Measurements from ENCODE around the gene LRRC41.
"Not testable (repeated sequence)": the region's sequence is repeated elsewhere in the genome, so short reads cannot be mapped to it uniquely, and the experiment has no call there.

The LRRC41 gene

GRCh38 chr1:46325285-46326076 is 22.1 kb upstream of the LRRC41 start:
- H3K27me3 ChIP-seq (replicated peaks in 2 of 5; ENCODE audit: control insufficient read depth in 4 of 5, insufficient read depth in 5 of 5, low read length in 4 of 5); H3K9me3 ChIP-seq (ENCODE audit: control extremely low read depth in 1 of 5, control insufficient read depth in 4 of 5, insufficient read depth in 2 of 5, low read depth in 1 of 5, low read length in 4 of 5); H3K36me3 ChIP-seq (ENCODE audit: control insufficient read depth in 4 of 4, insufficient read depth in 4 of 4, low read length in 3 of 4); H3K4me3 ChIP-seq (ENCODE audit: control insufficient read depth in 1 of 7, extremely low read depth in 1 of 7, insufficient read depth in 4 of 7, low read depth in 2 of 7, low read length in 6 of 7); DNase-seq; H3K27ac ChIP-seq (ENCODE audit: insufficient read depth in 1 of 2, low read depth in 1 of 2, low read length in 2 of 2, poor library complexity in 1 of 2, severe bottlenecking in 2 of 2); H3K4me1 ChIP-seq (ENCODE audit: control extremely low read depth in 1 of 4, control insufficient read depth in 4 of 4, insufficient read depth in 4 of 4, low read length in 3 of 4); POLR2A ChIA-PET: not testable (repeated sequence)
- CTCF ChIA-PET: interaction anchor here (1.6 kb wide), 1 partner anchor 10 kb away, joined by 4 read pairs; no protein-coding TSS in a partner anchor
- 100% methylated on average over 1 of the region's 11 CpGs for WGBS (ENCODE audit: insufficient coverage)

DNA sequence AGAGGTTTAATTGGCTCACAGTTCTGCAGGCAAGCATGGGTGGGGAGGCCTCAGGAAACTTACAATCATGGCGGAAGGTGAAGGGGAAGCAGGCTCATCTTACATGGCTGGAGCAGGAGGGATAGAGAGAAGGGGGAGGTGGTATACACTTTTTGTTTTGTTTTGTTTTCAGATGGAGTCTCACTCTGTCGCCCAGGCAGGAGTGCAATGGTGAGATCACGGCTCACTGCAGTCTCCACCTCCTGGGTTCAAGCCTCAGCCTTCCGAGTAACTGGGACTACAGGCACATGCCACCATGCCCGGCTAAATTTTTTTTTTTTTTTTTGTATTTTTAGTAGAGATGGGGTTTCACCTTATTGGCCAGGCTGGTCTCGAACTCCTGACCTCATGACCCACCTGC is 18.8 kb upstream of the LRRC41 start:
- H3K4me1 ChIP-seq (ENCODE audit: control extremely low read depth in 1 of 4, control insufficient read depth in 4 of 4, insufficient read depth in 4 of 4, low read length in 3 of 4); H3K27ac ChIP-seq (ENCODE audit: insufficient read depth in 1 of 2, low read depth in 1 of 2, low read length in 2 of 2, poor library complexity in 1 of 2, severe bottlenecking in 2 of 2); H3K4me3 ChIP-seq (ENCODE audit: control insufficient read depth in 1 of 7, extremely low read depth in 1 of 7, insufficient read depth in 4 of 7, low read depth in 2 of 7, low read length in 6 of 7); H3K9me3 ChIP-seq (ENCODE audit: control extremely low read depth in 1 of 5, control insufficient read depth in 4 of 5, insufficient read depth in 2 of 5, low read depth in 1 of 5, low read length in 4 of 5); H3K36me3 ChIP-seq (ENCODE audit: control insufficient read depth in 4 of 4, insufficient read depth in 4 of 4, low read length in 3 of 4); POLR2A ChIA-PET; H3K27me3 ChIP-seq (replicated peaks in 2 of 5; ENCODE audit: control insufficient read depth in 4 of 5, insufficient read depth in 5 of 5, low read length in 4 of 5); DNase-seq; CTCF ChIA-PET: not testable (repeated sequence)
- 96% methylated on average over 3 of the region's 6 CpGs for WGBS (ENCODE audit: insufficient coverage)

GRCh38 chr1:46319960-46320914 is 16.8 kb upstream of the LRRC41 start:
- CTCF ChIA-PET: interaction anchor here (0.9 kb wide), 1 partner anchor 65 kb away, joined by 3 read pairs; no protein-coding TSS in a partner anchor
- DNase-seq; H3K27ac ChIP-seq (ENCODE audit: insufficient read depth in 1 of 2, low read depth in 1 of 2, low read length in 2 of 2, poor library complexity in 1 of 2, severe bottlenecking in 2 of 2); H3K4me3 ChIP-seq (ENCODE audit: control insufficient read depth in 1 of 7, extremely low read depth in 1 of 7, insufficient read depth in 4 of 7, low read depth in 2 of 7, low read length in 6 of 7); H3K9me3 ChIP-seq (ENCODE audit: control extremely low read depth in 1 of 5, control insufficient read depth in 4 of 5, insufficient read depth in 2 of 5, low read depth in 1 of 5, low read length in 4 of 5); H3K27me3 ChIP-seq (replicated peaks in 2 of 5; ENCODE audit: control insufficient read depth in 4 of 5, insufficient read depth in 5 of 5, low read length in 4 of 5); H3K4me1 ChIP-seq (ENCODE audit: control extremely low read depth in 1 of 4, control insufficient read depth in 4 of 4, insufficient read depth in 4 of 4, low read length in 3 of 4); POLR2A ChIA-PET: not testable (repeated sequence)
- 95% methylated on average over 3 of the region's 13 CpGs for WGBS (ENCODE audit: insufficient coverage)
- peaks cover 3 to 19% (median 8%) of the 10 kb centered on the region in 4 experiments for H3K36me3 ChIP-seq (ENCODE audit: control insufficient read depth in 4 of 4, insufficient read depth in 4 of 4, low read length in 3 of 4)

GRCh38 chr1:46319301-46319700 is 15.9 kb upstream of the LRRC41 start:
- peaks cover 3 to 27% (median 12%) of the 10 kb centered on the region in 4 experiments for H3K36me3 ChIP-seq (ENCODE audit: control insufficient read depth in 4 of 4, insufficient read depth in 4 of 4, low read length in 3 of 4)
- CTCF ChIA-PET: interaction anchor here (0.7 to 0.9 kb wide), 2 partner anchors 16 to 64 kb away, joined by 3 read pairs; partner anchors contain the start of gene UQCRH
- POLR2A ChIA-PET; DNase-seq; H3K27me3 ChIP-seq (replicated peaks in 2 of 5; ENCODE audit: control insufficient read depth in 4 of 5, insufficient read depth in 5 of 5, low read length in 4 of 5); H3K27ac ChIP-seq (ENCODE audit: insufficient read depth in 1 of 2, low read depth in 1 of 2, low read length in 2 of 2, poor library complexity in 1 of 2, severe bottlenecking in 2 of 2); H3K9me3 ChIP-seq (ENCODE audit: control extremely low read depth in 1 of 5, control insufficient read depth in 4 of 5, insufficient read depth in 2 of 5, low read depth in 1 of 5, low read length in 4 of 5); H3K4me1 ChIP-seq (ENCODE audit: control extremely low read depth in 1 of 4, control insufficient read depth in 4 of 4, insufficient read depth in 4 of 4, low read length in 3 of 4); H3K4me3 ChIP-seq (ENCODE audit: control insufficient read depth in 1 of 7, extremely low read depth in 1 of 7, insufficient read depth in 4 of 7, low read depth in 2 of 7, low read length in 6 of 7): not testable (repeated sequence)
- WGBS (ENCODE audit: insufficient coverage): 100% methylated on average over 4 of the region's 6 CpGs

GRCh38 chr1:46317323-46317722 is 13.9 kb upstream of the LRRC41 start:
- Histone ChIP-seq H3K4me3 (ENCODE audit: control insufficient read depth in 1 of 7, extremely low read depth in 1 of 7, insufficient read depth in 4 of 7, low read depth in 2 of 7, low read length in 6 of 7) (no peak overlapping the region), H3K9me3 (ENCODE audit: control extremely low read depth in 1 of 5, control insufficient read depth in 4 of 5, insufficient read depth in 2 of 5, low read depth in 1 of 5, low read length in 4 of 5) (no peaks in the 10 kb centered on the region), H3K27me3 (replicated peaks in 2 of 5; ENCODE audit: control insufficient read depth in 4 of 5, insufficient read depth in 5 of 5, low read length in 4 of 5) (no peaks in the 10 kb centered on the region), H3K4me1 (ENCODE audit: control extremely low read depth in 1 of 4, control insufficient read depth in 4 of 4, insufficient read depth in 4 of 4, low read length in 3 of 4) (no peaks in the 10 kb centered on the region), H3K27ac (ENCODE audit: insufficient read depth in 1 of 2, low read depth in 1 of 2, low read length in 2 of 2, poor library complexity in 1 of 2, severe bottlenecking in 2 of 2) (no peak overlapping the region), H3K36me3 (ENCODE audit: control insufficient read depth in 4 of 4, insufficient read depth in 4 of 4, low read length in 3 of 4) (peaks cover 7 to 43% (median 23%) of the 10 kb centered on the region in 4 experiments)
- WGBS (ENCODE audit: insufficient coverage): 100% methylated on average over 1 of the region's 1 CpG
- ChIA-PET POLR2A (no interaction called here), CTCF (no interaction called here)
- DNase-seq: no peak

- ChIA-PET CTCF (no interaction called here), POLR2A (no interaction called here)
- no peak overlapping the region for H3K27ac ChIP-seq (ENCODE audit: insufficient read depth in 1 of 2, low read depth in 1 of 2, low read length in 2 of 2, poor library complexity in 1 of 2, severe bottlenecking in 2 of 2)
- no peak overlapping the region for H3K4me3 ChIP-seq (ENCODE audit: control insufficient read depth in 1 of 7, extremely low read depth in 1 of 7, insufficient read depth in 4 of 7, low read depth in 2 of 7, low read length in 6 of 7)
- no peaks in the 10 kb centered on the region for H3K27me3 ChIP-seq (replicated peaks in 2 of 5; ENCODE audit: control insufficient read depth in 4 of 5, insufficient read depth in 5 of 5, low read length in 4 of 5)
- H3K9me3 ChIP-seq (ENCODE audit: control extremely low read depth in 1 of 5, control insufficient read depth in 4 of 5, insufficient read depth in 2 of 5, low read depth in 1 of 5, low read length in 4 of 5): no peaks in the 10 kb centered on the region
- no peak for DNase-seq
- H3K4me1 ChIP-seq (ENCODE audit: control extremely low read depth in 1 of 4, control insufficient read depth in 4 of 4, insufficient read depth in 4 of 4, low read length in 3 of 4): no peaks in the 10 kb centered on the region
- WGBS (ENCODE audit: insufficient coverage): 90% methylated on average over 2 of the region's 3 CpGs
- H3K36me3 ChIP-seq (ENCODE audit: control insufficient read depth in 4 of 4, insufficient read depth in 4 of 4, low read length in 3 of 4): peaks cover 10 to 52% (median 26%) of the 10 kb centered on the region in 4 experiments
Measured at GRCh38 chr1:46315669-46316403, 12.4 kb upstream of the LRRC41 start.

All from common myeloid progenitor, CD34-positive (primary cell).